Erythroblast (primary cell): ENCODE measurements around the gene GPSM1.

Source experiments
- GATA1 ChIP-seq: IDR thresholded peaks from 2 replicates; pipeline ENCODE4 v1.6.1; 2011; ENCODE audit warnings: low read depth, mild to moderate bottlenecking, control low read depth, low read length, moderate library complexity
- POLR2A ChIP-seq: IDR thresholded peaks from 2 replicates; pipeline ENCODE4 v1.6.1; 2011; ENCODE audit warnings: mild to moderate bottlenecking, low read length

GRCh38 chr9:136309101-136309801, 18.1 kb upstream of the GPSM1 start:
- TF ChIP-seq POLR2A = no peak
- TF ChIP-seq GATA1 = no peak
